MM.1S (cell line): ENCODE results near the gene TIAM1.

Experiments
- DNase-seq: peaks from one replicate; pipeline ENCODE4 v3.0.0-alpha.2; 2015
- H2AFZ ChIP-seq: fragments of 300-600 bp; sonication (generic); 2 replicates; pipeline ENCODE4 v1.6.0; 2016; ENCODE audit warnings: antibody characterized with exemption, low read length
- H3F3A ChIP-seq: fragments of 300-600 bp; sonication (generic); 2 replicates; pipeline ENCODE4 v1.6.1; 2016; ENCODE audit warnings: mild to moderate bottlenecking, antibody characterized with exemption, low read length, moderate library complexity, mixed read lengths; ENCODE audit not compliant: insufficient read depth
- H3K27ac ChIP-seq: fragments of 300-600 bp; sonication (generic); 2 replicates; pipeline ENCODE4 v1.5.1; 2016; ENCODE audit warnings: mild to moderate bottlenecking, low read length
- H3K27me3 ChIP-seq: fragments of 300-600 bp; sonication (generic); replicated peaks from 2 replicates; pipeline ENCODE4 v1.6.0; 2016; ENCODE audit warnings: low read length; ENCODE audit not compliant: insufficient read depth
- H3K36me3 ChIP-seq: fragments of 300-600 bp; sonication (generic); replicated peaks from 2 replicates; pipeline ENCODE4 v1.6.1; 2016; ENCODE audit warnings: mild to moderate bottlenecking, low read length, mixed read lengths; ENCODE audit not compliant: insufficient read depth
- H3K4me1 ChIP-seq: fragments of 300-600 bp; sonication (generic); 2 replicates; pipeline ENCODE4 v1.6.1; 2016; ENCODE audit warnings: low read length, mixed read lengths
- H3K4me2 ChIP-seq: fragments of 300-600 bp; sonication (generic); 2 replicates; pipeline ENCODE4 v1.6.0; 2016; ENCODE audit warnings: low read depth, low read length
- H3K4me3 ChIP-seq: fragments of 300-600 bp; sonication (generic); 2 replicates; pipeline ENCODE4 v1.5.1; 2016; ENCODE audit warnings: low read length, mixed read lengths
- H3K79me2 ChIP-seq: fragments of 300-600 bp; sonication (generic); 2 replicates; pipeline ENCODE4 v1.6.1; 2016; ENCODE audit warnings: mixed run types, low read length, mixed read lengths
- H3K9ac ChIP-seq: fragments of 300-600 bp; sonication (generic); 2 replicates; pipeline ENCODE4 v1.6.1; 2016; ENCODE audit warnings: low read length, mixed read lengths
- H3K9me2 ChIP-seq: fragments of 300-600 bp; sonication (generic); replicated peaks from 2 replicates; pipeline ENCODE4 v1.6.1; 2016; ENCODE audit warnings: mild to moderate bottlenecking, low read length, mixed read lengths; ENCODE audit not compliant: insufficient read depth
- H3K9me3 ChIP-seq: fragments of 300-600 bp; sonication (generic); replicated peaks from 2 replicates; pipeline ENCODE4 v1.6.1; 2016; ENCODE audit warnings: mild to moderate bottlenecking, low read length, mixed read lengths; ENCODE audit not compliant: insufficient read depth
- H4K20me1 ChIP-seq: fragments of 300-600 bp; sonication (generic); 2 replicates; pipeline ENCODE4 v1.6.1; 2016; ENCODE audit warnings: mild to moderate bottlenecking, low read length, moderate library complexity, mixed read lengths; ENCODE audit not compliant: insufficient read depth
- CTCF ChIP-seq: fragments of 300-600 bp; sonication (generic); IDR thresholded peaks from 2 replicates; pipeline ENCODE4 v1.5.1; 2016; ENCODE audit warnings: antibody characterized with exemption, low read length, mixed read lengths
- EZH2 ChIP-seq: fragments of 300-600 bp; sonication (generic); optimal IDR thresholded peaks from 2 replicates; pipeline ENCODE3; 2017; ENCODE audit warnings: low read depth, mild to moderate bottlenecking, antibody characterized with exemption, low read length, mixed read lengths
- EZH2phosphoT487 ChIP-seq: fragments of 300-600 bp; sonication (generic); IDR thresholded peaks from 2 replicates; pipeline ENCODE4 v1.6.1; 2018; ENCODE audit warnings: antibody characterized with exemption, low read length

The TIAM1 gene

GRCh38 chr21:31164713-31165694 lies 179.1 kb downstream of the TIAM1 start:
- no peak overlapping the region for H3K9ac ChIP-seq
- H2AFZ ChIP-seq = no peak overlapping the region
- TF ChIP-seq EZH2phosphoT487 = no peak
- TF ChIP-seq EZH2 = no peak
- no peak for TF ChIP-seq CTCF
- no peaks in the 10 kb centered on the region for H3K9me3 ChIP-seq
- H3K36me3 ChIP-seq = no peaks in the 10 kb centered on the region
- DNase-seq = no peak
- H3K79me2 ChIP-seq = no peaks in the 10 kb centered on the region
- H3K4me2 ChIP-seq = no peak overlapping the region
- no peaks in the 10 kb centered on the region for H3K4me1 ChIP-seq
- no peak overlapping the region for H3K27ac ChIP-seq
- no peaks in the 10 kb centered on the region for H4K20me1 ChIP-seq
- no peaks in the 10 kb centered on the region for H3K27me3 ChIP-seq
- no peak overlapping the region for H3K4me3 ChIP-seq
- no peaks in the 10 kb centered on the region for H3F3A ChIP-seq
- no peaks in the 10 kb centered on the region for H3K9me2 ChIP-seq

- H3K27me3 ChIP-seq = no peaks in the 10 kb centered on the region
- H3K79me2 ChIP-seq = no peaks in the 10 kb centered on the region
- DNase-seq = no peak
- no peaks in the 10 kb centered on the region for H3K4me1 ChIP-seq
- no peaks in the 10 kb centered on the region for H4K20me1 ChIP-seq
- H3K9me3 ChIP-seq = no peaks in the 10 kb centered on the region
- no peak overlapping the region for H3K4me3 ChIP-seq
- H2AFZ ChIP-seq = no peak overlapping the region
- no peaks in the 10 kb centered on the region for H3K36me3 ChIP-seq
- no peaks in the 10 kb centered on the region for H3F3A ChIP-seq
- TF ChIP-seq EZH2 (no peak), EZH2phosphoT487 (no peak), CTCF (no peak)
- H3K9me2 ChIP-seq = no peaks in the 10 kb centered on the region
- no peak overlapping the region for H3K4me2 ChIP-seq
- no peak overlapping the region for H3K9ac ChIP-seq
- H3K27ac ChIP-seq = no peak overlapping the region
Observed at GRCh38 chr21:31162827-31163226, 181.2 kb downstream of the TIAM1 start.

GRCh38 chr21:31162079-31162699 lies 181.9 kb downstream of the TIAM1 start:
- no peak overlapping the region for H3K27ac ChIP-seq
- H4K20me1 ChIP-seq = no peaks in the 10 kb centered on the region
- H3F3A ChIP-seq = no peaks in the 10 kb centered on the region
- H2AFZ ChIP-seq = no peak overlapping the region
- no peaks in the 10 kb centered on the region for H3K9me3 ChIP-seq
- H3K4me1 ChIP-seq = no peaks in the 10 kb centered on the region
- DNase-seq = no peak
- no peak for TF ChIP-seq EZH2phosphoT487
- no peak for TF ChIP-seq CTCF
- TF ChIP-seq EZH2 = no peak
- H3K9me2 ChIP-seq = no peaks in the 10 kb centered on the region
- H3K27me3 ChIP-seq = no peaks in the 10 kb centered on the region
- H3K79me2 ChIP-seq = no peaks in the 10 kb centered on the region
- H3K36me3 ChIP-seq = no peaks in the 10 kb centered on the region
- no peak overlapping the region for H3K4me2 ChIP-seq
- no peak overlapping the region for H3K9ac ChIP-seq
- no peak overlapping the region for H3K4me3 ChIP-seq
